ENCODE measurements around the gene S100A9. TPM values are rescaled to one million over a fixed set of nuclear protein-coding genes. Genes with fewer than 3 reads are reported as not detected.

The S100A9 gene
- total RNA-seq, 1 donor from 2014 or later, result 911 TPM

- Histone ChIP-seq H3K27ac (no peak overlapping the region), H3K4me3 (no peak overlapping the region), H3K27me3 (ENCODE audit: low read depth) (peaks cover 22% of the 10 kb centered on the region), H3K9me3 (no peaks in the 10 kb centered on the region), H3K36me3 (no peaks in the 10 kb centered on the region), H3K4me1 (peaks cover 23% of the 10 kb centered on the region)
- ATAC-seq (no peak), DNase-seq (no peak)
- TF ChIP-seq CTCF (IDR thresholded peaks at IDR 0.05), result no peak
- intact Hi-C loops (cut with DNase I), result no loop called here
Observed at GRCh38 chr1:153342178-153342577, 15.5 kb upstream of the S100A9 start.

- TF ChIP-seq CTCF (IDR thresholded peaks at IDR 0.05), result no peak
- ATAC-seq, result no peak
- Histone ChIP-seq H3K9me3 (no peaks in the 10 kb centered on the region), H3K36me3 (no peaks in the 10 kb centered on the region), H3K27ac (no peak overlapping the region), H3K27me3 (ENCODE audit: low read depth) (peaks cover 22% of the 10 kb centered on the region), H3K4me3 (no peak overlapping the region), H3K4me1 (peaks cover 23% of the 10 kb centered on the region)
- DNase-seq, result no peak
- intact Hi-C loops (cut with DNase I), result no loop called here
Observed at GRCh38 chr1:153343040-153343681, 14.5 kb upstream of the S100A9 start.

- ATAC-seq, result peak in 1 of 2 donors; percentile 17
- DNase-seq, result no peak
- Histone ChIP-seq H3K36me3 (no peaks in the 10 kb centered on the region), H3K4me1 (peaks cover 23% of the 10 kb centered on the region), H3K9me3 (no peaks in the 10 kb centered on the region), H3K27ac (no peak overlapping the region), H3K27me3 (ENCODE audit: low read depth) (peaks cover 30% of the 10 kb centered on the region), H3K4me3 (no peak overlapping the region)
- intact Hi-C loops (cut with DNase I), result no loop called here
- no peak for TF ChIP-seq CTCF (IDR thresholded peaks at IDR 0.05)
Observed at GRCh38 chr1:153343811-153344717, 13.6 kb upstream of the S100A9 start.

- peak; percentile 70 to 84 for ATAC-seq
- H3K27me3 ChIP-seq (ENCODE audit: low read depth), result peaks cover 32% of the 10 kb centered on the region
- intact Hi-C loops (cut with DNase I), result no loop called here
Observed at GRCh38 chr1:153344718-153345025, 13.0 kb upstream of the S100A9 start.

More at GRCh38 chr1:153344718-153345025, 13.0 kb upstream of the S100A9 start:
- no peak for DNase-seq
- Histone ChIP-seq H3K4me1 (peaks cover 23% of the 10 kb centered on the region), H3K36me3 (no peaks in the 10 kb centered on the region), H3K27ac (no peak overlapping the region), H3K4me3 (no peak overlapping the region), H3K9me3 (no peaks in the 10 kb centered on the region)
- no peak for TF ChIP-seq CTCF (IDR thresholded peaks at IDR 0.05)
